ENCODE data around the gene GPRIN2. TPM values are rescaled to one million over a fixed set of nuclear protein-coding genes. Genes with fewer than 3 reads are reported as not detected.

GPRIN2 gene
- total RNA-seq, 1 experiment from 2014 or later, result 10.5 TPM

GRCh38 chr10:46527241-46527811 lies 29.1 kb downstream of the GPRIN2 start:
- H3K27ac Mint-ChIP-seq, result no peak overlapping the region
- Histone ChIP-seq H2AFZ (ENCODE audit: low read length) (no peak overlapping the region), H2BK120ac (ENCODE audit: low read depth, low read length, poor library complexity, severe bottlenecking) (no peak overlapping the region), H3K23ac (ENCODE audit: insufficient read length, low read depth, low read length) (no peak overlapping the region), H2BK5ac (ENCODE audit: insufficient read length, low read length) (no peak overlapping the region), H3K79me1 (ENCODE audit: insufficient read depth, low read depth, low read length, poor library complexity, severe bottlenecking) (no peaks in the 10 kb centered on the region), H3K4ac (ENCODE audit: low read depth, low read length) (no peak overlapping the region), H2BK12ac (ENCODE audit: insufficient read length, low read depth, low read length) (no peak overlapping the region), H4K20me1 (ENCODE audit: control insufficient read depth, insufficient read depth, insufficient read length) (no peaks in the 10 kb centered on the region), H2BK20ac (ENCODE audit: low read depth, low read length, poor library complexity, severe bottlenecking) (no peak overlapping the region), H3K56ac (ENCODE audit: insufficient read length, low read depth, low read length) (no peak overlapping the region), H3K27me3 (ENCODE audit: insufficient read depth, low read length) (no peaks in the 10 kb centered on the region), H3K18ac (ENCODE audit: insufficient read length, low read depth, low read length) (no peak overlapping the region), H2BK15ac (ENCODE audit: low read depth, low read length) (no peak overlapping the region), H3K4me1 (ENCODE audit: insufficient read depth, low read length) (no peaks in the 10 kb centered on the region), H3K9me3 (ENCODE audit: control insufficient read depth, low read depth, low read length) (no peaks in the 10 kb centered on the region), H3T11ph (ENCODE audit: low read length) (no peak overlapping the region), H3K14ac (ENCODE audit: insufficient read depth, low read length) (no peak overlapping the region), H3K23me2 (ENCODE audit: insufficient read length, low read depth, low read length, poor library complexity, severe bottlenecking) (no peaks in the 10 kb centered on the region), H3K79me2 (ENCODE audit: insufficient read depth, low read length) (no peaks in the 10 kb centered on the region), H3K27ac (ENCODE audit: insufficient read length, low read depth, low read length) (no peak overlapping the region), H4K5ac (ENCODE audit: insufficient read length, low read depth, low read length) (no peak overlapping the region), H4K91ac (ENCODE audit: insufficient read length, low read depth, low read length) (no peak overlapping the region), H3K9ac (ENCODE audit: extremely low read depth, insufficient read length, low read length) (no peak overlapping the region), H4K8ac (replicated peaks; ENCODE audit: insufficient read length, low read depth, low read length) (no peak overlapping the region), H3K4me2 (ENCODE audit: insufficient read depth, insufficient read length, low read length) (no peak overlapping the region), H2AK5ac (ENCODE audit: insufficient read length, low read length) (no peak overlapping the region)
- no peaks in the 10 kb centered on the region for H3K27me3 Mint-ChIP-seq (ENCODE audit: low read depth)
- H3K4me1 Mint-ChIP-seq, result no peaks in the 10 kb centered on the region
- H3K4me3 Mint-ChIP-seq, result no peak overlapping the region
- DNase-seq, result no peak
- TF ChIP-seq, protein P1, sequence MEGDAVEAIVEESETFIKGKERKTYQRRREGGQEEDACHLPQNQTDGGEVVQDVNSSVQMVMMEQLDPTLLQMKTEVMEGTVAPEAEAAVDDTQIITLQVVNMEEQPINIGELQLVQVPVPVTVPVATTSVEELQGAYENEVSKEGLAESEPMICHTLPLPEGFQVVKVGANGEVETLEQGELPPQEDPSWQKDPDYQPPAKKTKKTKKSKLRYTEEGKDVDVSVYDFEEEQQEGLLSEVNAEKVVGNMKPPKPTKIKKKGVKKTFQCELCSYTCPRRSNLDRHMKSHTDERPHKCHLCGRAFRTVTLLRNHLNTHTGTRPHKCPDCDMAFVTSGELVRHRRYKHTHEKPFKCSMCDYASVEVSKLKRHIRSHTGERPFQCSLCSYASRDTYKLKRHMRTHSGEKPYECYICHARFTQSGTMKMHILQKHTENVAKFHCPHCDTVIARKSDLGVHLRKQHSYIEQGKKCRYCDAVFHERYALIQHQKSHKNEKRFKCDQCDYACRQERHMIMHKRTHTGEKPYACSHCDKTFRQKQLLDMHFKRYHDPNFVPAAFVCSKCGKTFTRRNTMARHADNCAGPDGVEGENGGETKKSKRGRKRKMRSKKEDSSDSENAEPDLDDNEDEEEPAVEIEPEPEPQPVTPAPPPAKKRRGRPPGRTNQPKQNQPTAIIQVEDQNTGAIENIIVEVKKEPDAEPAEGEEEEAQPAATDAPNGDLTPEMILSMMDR (conservative IDR thresholded peaks at IDR 0.05), result no peak
- no CpG with 5 or more reads among the region's 12 CpGs for WGBS (ENCODE audit: extremely low coverage, insufficient read length, low lambda C conversion rate)
- H3K36me3 Mint-ChIP-seq (ENCODE audit: insufficient read depth in 1 of 3, low read depth in 3 of 3), result no peaks in the 10 kb centered on the region
- H3K9me3 Mint-ChIP-seq, result no peaks in the 10 kb centered on the region

All from H9 (cell line).